Measurements from ENCODE around the gene ADAMTS6.
"Not testable (repeated sequence)": the region's sequence is repeated elsewhere in the genome, so short reads cannot be mapped to it uniquely, and the experiment has no call there.

The ADAMTS6 gene

GRCh38 chr5:65474130-65474711 is 7.5 kb downstream of the ADAMTS6 start:
- no peak for DNase-seq

GRCh38 chr5:65468633-65469032 is 13.1 kb downstream of the ADAMTS6 start:
- DNase-seq, result no peak

GRCh38 chr5:65462139-65462705 is 19.5 kb downstream of the ADAMTS6 start:
- no peak for DNase-seq

- DNase-seq, result no peak
Measured at GRCh38 chr5:65461490-65461889, 20.2 kb downstream of the ADAMTS6 start.

- no peak for DNase-seq
Measured at GRCh38 chr5:65459995-65460394, 21.7 kb downstream of the ADAMTS6 start.

GRCh38 chr5:65455064-65455463 is 26.7 kb downstream of the ADAMTS6 start:
- DNase-seq, result no peak

GRCh38 chr5:65451436-65451835 is 30.3 kb downstream of the ADAMTS6 start:
- DNase-seq, result no peak

- no peak for DNase-seq
Measured at GRCh38 chr5:65446682-65447081, 35.0 kb downstream of the ADAMTS6 start.

- DNase-seq, result no peak
Measured at GRCh38 chr5:65441800-65442199, 39.9 kb downstream of the ADAMTS6 start.

GRCh38 chr5:65440456-65440855 is 41.3 kb downstream of the ADAMTS6 start:
- DNase-seq, result no peak

- DNase-seq, result no peak
Measured at GRCh38 chr5:65434122-65434521, 47.6 kb downstream of the ADAMTS6 start.

GRCh38 chr5:65426656-65427055 is 55.1 kb downstream of the ADAMTS6 start:
- no peak for DNase-seq

- no peak for DNase-seq
Measured at GRCh38 chr5:65423623-65424022, 58.1 kb downstream of the ADAMTS6 start.

GRCh38 chr5:65418661-65419060 is 63.1 kb downstream of the ADAMTS6 start:
- DNase-seq, result no peak

GRCh38 chr5:65413822-65414221 is 67.9 kb downstream of the ADAMTS6 start:
- no peak for DNase-seq

- DNase-seq, result no peak
Measured at GRCh38 chr5:65412842-65413241, 68.9 kb downstream of the ADAMTS6 start.

GRCh38 chr5:65411356-65411755 is 70.4 kb downstream of the ADAMTS6 start:
- DNase-seq, result no peak

GRCh38 chr5:65395526-65396155 is 86.1 kb downstream of the ADAMTS6 start:
- DNase-seq, result no peak

GRCh38 chr5:65394087-65394486 is 87.6 kb downstream of the ADAMTS6 start:
- no peak for DNase-seq

GRCh38 chr5:65391591-65391990 is 90.1 kb downstream of the ADAMTS6 start:
- no peak for DNase-seq

- DNase-seq, result no peak
Measured at GRCh38 chr5:65390208-65390607, 91.5 kb downstream of the ADAMTS6 start.

- no peak for DNase-seq
Measured at GRCh38 chr5:65383859-65384258, 97.9 kb downstream of the ADAMTS6 start.

GRCh38 chr5:65382582-65382981 is 99.1 kb downstream of the ADAMTS6 start:
- no peak for DNase-seq

GRCh38 chr5:65370505-65370904 is 111.2 kb downstream of the ADAMTS6 start:
- not testable (repeated sequence) for DNase-seq

- DNase-seq, result no peak
Measured at GRCh38 chr5:65366655-65367054, 115.1 kb downstream of the ADAMTS6 start.

Measured in activated effector memory CD4-positive, alpha-beta T cell treated with anti-CD3 and anti-CD28 coated beads, Interleukin-2, amount 50 U/mL, for 16 hours (primary cell).